Caco-2 (cell line): ENCODE measurements around the gene BTBD17. TPM values are rescaled to one million over a fixed set of nuclear protein-coding genes. Genes with fewer than 3 reads are reported as not detected.

ENCODE experiments used
- BruUV-seq: library from RNA; stranded (reverse); fragments of 400-500 nt; replicated peaks from 2 replicates; lab custom pipeline; 2021; lab: Mats Ljungman, UMichigan
- CTCF ChIA-PET: fragments of 300-600 bp; sonication (Branson Sonifier 250); formaldehyde crosslinking; loops from one replicate; lab custom pipeline; 2022; ENCODE audit warnings: antibody characterized with exemption; lab: Charles Lee
- POLR2A ChIA-PET: fragments of 300-600 bp; sonication (Branson Sonifier 250); formaldehyde crosslinking; loops from one replicate; lab custom pipeline; 2022; ENCODE audit warnings: antibody characterized with exemption; lab: Charles Lee
- DNase-seq, 2 experiments: peaks; one replicate each; pipeline versions ENCODE4 v3.0.0 to v3.0.0-alpha.2; 2020 to 2022
- H3K27me3 ChIP-seq: replicated peaks from 2 replicates; pipeline ENCODE4 v1.6.0; 2011; ENCODE audit warnings: low read length; ENCODE audit not compliant: control insufficient read depth, insufficient read depth
- H3K36me3 ChIP-seq: 2 replicates; pipeline ENCODE4 v1.5.1; 2011; ENCODE audit warnings: low read length; ENCODE audit not compliant: control insufficient read depth, insufficient read depth
- H3K4me1 ChIP-seq: fragments of 250-450 bp; sonication (Bioruptor Pico); 2 replicates; pipeline ENCODE4 v1.5.1; 2020; ENCODE audit warnings: mild to moderate bottlenecking
- H3K4me3 ChIP-seq: 2 replicates; pipeline ENCODE4 v1.5.1; 2011; ENCODE audit warnings: low read depth, mild to moderate bottlenecking, control low read depth, low read length
- H3K9me3 ChIP-seq: fragments of 250-450 bp; sonication (Bioruptor Pico); 2 replicates; pipeline ENCODE4 v1.5.1; 2020; ENCODE audit warnings: mild to moderate bottlenecking, moderate library complexity
- H3K27ac Mint-ChIP-seq: one replicate; pipeline ENCODE4 v1.8.0; 2022; ENCODE audit warnings: mixed read lengths; ENCODE audit not compliant: unreplicated experiment
- H3K27me3 Mint-ChIP-seq: one replicate; pipeline ENCODE4 v1.8.0; 2022; ENCODE audit warnings: mixed read lengths; ENCODE audit not compliant: insufficient read depth, unreplicated experiment
- H3K36me3 Mint-ChIP-seq: one replicate; pipeline ENCODE4 v1.8.0; 2022; ENCODE audit warnings: mild to moderate bottlenecking, mixed read lengths; ENCODE audit not compliant: insufficient read depth, unreplicated experiment
- H3K4me1 Mint-ChIP-seq: one replicate; pipeline ENCODE4 v1.8.0; 2022; ENCODE audit warnings: low read depth, mixed read lengths; ENCODE audit not compliant: unreplicated experiment
- H3K4me3 Mint-ChIP-seq: one replicate; pipeline ENCODE4 v1.8.0; 2022; ENCODE audit warnings: mild to moderate bottlenecking, moderate library complexity, mixed read lengths; ENCODE audit not compliant: unreplicated experiment
- H3K9me3 Mint-ChIP-seq: one replicate; pipeline ENCODE4 v1.8.0; 2022; ENCODE audit warnings: mixed read lengths; ENCODE audit not compliant: unreplicated experiment
- intact Hi-C: fragments of 100-400 bp; cut with micrococcal nuclease; formaldehyde crosslinking; loops from one replicate; pipeline ENCODE4 v1.10.0; 2022; ENCODE audit not compliant: unreplicated experiment
- total RNA-seq: library from RNA; stranded (reverse); gene quantifications from 2 replicates; pipeline ENCODE4 v1.2.3, GENCODE V29; 2022
- TF ChIP-seq, protein P1 (sequence below), 2 experiments: fragments of 200-600 bp in 1 of 2; IDR thresholded peaks; 1 replicate in 1 of 2; 2 replicates in 1 of 2; pipeline versions ENCODE4 v1.5.1 to v1.8.0; 2011 to 2022; ENCODE audit warnings: antibody characterized with exemption in 1 of 2, control low read depth in 1 of 2, inconsistent platforms in 1 of 2, low read depth in 1 of 2, low read length in 1 of 2, mild to moderate bottlenecking in 1 of 2, moderate library complexity in 1 of 2; ENCODE audit not compliant: insufficient read depth in 1 of 2, severe bottlenecking in 1 of 2, unreplicated experiment in 1 of 2

Gene BTBD17
- total RNA-seq, 1 experiment from 2014 or later, result not detected

DNA sequence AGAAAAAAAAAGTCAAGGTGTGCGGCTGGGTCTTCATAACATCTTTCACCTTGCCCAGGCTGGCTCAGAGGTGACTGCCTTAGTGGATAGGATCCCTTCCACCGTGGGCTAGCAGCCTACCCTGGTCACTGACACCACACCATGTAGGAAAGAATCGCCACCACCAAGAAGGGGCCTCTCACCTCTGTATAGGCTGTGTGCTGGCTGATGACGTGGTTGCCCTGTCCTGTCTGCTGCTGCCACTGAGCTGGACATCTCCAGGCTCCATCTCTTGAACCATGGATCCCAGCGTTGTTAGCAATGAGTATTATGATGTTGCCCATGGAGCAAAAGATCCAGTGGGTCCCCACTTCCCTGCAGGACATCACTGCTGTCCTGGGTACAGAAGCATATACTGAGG, 5.5 kb upstream of the BTBD17 start, which contains the start of gene GPR142:
GPR142 (plus strand) TSS at position 301 of the 400 bp plus-strand sequence. CDS start 2,035 bp downstream, outside the sequence.
- Histone ChIP-seq H3K4me1 (peaks cover 4% of the 10 kb centered on the region; the same call in 1 of the 2 replicates), H3K27me3 (no peaks in the 10 kb centered on the region), H3K9me3 (no peaks in the 10 kb centered on the region), H3K36me3 (no peaks in the 10 kb centered on the region), H3K4me3 (no peak within 1 kb of the TSS)
- Mint-ChIP-seq H3K27me3 (no peaks in the 10 kb centered on the region), H3K9me3 (no peaks in the 10 kb centered on the region), H3K4me3 (no peak within 1 kb of the TSS), H3K4me1 (peaks cover 5% of the 10 kb centered on the region), H3K36me3 (no peaks in the 10 kb centered on the region), H3K27ac (no peak within 1 kb of the TSS)
- ChIA-PET CTCF (interaction anchor here (0.8 to 3.6 kb wide), 12 partner anchors 10 to 166 kb away, joined by 3 to 33 read pairs (median 7); partner anchors contain the start of gene TTYH2), POLR2A (no interaction called here)
- DNase-seq, result no peak
- BruUV-seq, result no TSS peak
- intact Hi-C loops, result loop anchor here (5.0 to 10.0 kb wide), 2 partner anchors 152 to 165 kb away; partner anchors contain the start of genes CD300LB and TTYH2
- TF ChIP-seq, protein P1, sequence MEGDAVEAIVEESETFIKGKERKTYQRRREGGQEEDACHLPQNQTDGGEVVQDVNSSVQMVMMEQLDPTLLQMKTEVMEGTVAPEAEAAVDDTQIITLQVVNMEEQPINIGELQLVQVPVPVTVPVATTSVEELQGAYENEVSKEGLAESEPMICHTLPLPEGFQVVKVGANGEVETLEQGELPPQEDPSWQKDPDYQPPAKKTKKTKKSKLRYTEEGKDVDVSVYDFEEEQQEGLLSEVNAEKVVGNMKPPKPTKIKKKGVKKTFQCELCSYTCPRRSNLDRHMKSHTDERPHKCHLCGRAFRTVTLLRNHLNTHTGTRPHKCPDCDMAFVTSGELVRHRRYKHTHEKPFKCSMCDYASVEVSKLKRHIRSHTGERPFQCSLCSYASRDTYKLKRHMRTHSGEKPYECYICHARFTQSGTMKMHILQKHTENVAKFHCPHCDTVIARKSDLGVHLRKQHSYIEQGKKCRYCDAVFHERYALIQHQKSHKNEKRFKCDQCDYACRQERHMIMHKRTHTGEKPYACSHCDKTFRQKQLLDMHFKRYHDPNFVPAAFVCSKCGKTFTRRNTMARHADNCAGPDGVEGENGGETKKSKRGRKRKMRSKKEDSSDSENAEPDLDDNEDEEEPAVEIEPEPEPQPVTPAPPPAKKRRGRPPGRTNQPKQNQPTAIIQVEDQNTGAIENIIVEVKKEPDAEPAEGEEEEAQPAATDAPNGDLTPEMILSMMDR (IDR thresholded peaks at IDR 0.05; ENCODE audit: insufficient read depth in 1 of 2, low read depth in 1 of 2, low read length in 1 of 2, severe bottlenecking in 1 of 2, unreplicated experiment in 1 of 2), result no peak

DNA sequence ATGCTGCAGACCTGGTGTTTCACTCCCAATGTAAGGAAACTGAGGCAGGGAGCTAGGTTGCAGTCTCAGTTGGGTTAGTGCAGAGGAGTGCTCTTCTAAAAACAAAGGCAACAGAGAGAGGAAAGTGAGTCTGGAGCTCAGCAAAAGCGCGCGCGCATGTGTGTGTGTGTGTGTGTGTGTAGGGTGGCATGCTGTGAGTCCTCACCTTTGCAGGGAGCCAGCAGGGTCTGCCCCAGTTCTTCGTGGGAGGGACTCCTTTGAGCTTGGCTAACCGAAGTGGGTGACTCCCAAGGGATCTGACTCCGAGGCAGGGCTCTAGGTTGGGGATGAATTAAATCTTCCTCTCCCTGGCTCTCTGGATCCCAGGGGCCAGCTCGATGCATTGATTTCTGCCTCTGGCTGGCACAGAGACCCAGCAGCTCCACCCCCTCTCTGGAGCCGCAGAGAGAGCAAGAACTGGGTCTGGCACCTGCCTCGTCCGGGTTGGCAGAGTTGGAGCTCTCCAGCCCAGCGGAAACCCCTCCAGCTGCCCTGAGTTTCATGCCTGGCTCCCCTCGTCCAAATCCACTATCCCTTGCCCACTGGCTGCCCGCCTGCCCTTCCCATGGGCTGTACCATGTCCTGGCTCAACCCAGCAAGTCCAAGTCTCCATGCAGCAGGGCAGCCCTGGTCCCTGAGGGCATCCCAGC, 1.3 kb upstream of the BTBD17 start:
- intact Hi-C loops, result loop anchor here (10.0 kb wide), 1 partner anchor 148 kb away; the partner anchor contains the start of gene TTYH2
- H3K4me1 ChIP-seq, result no peaks in the 10 kb centered on the region
- Mint-ChIP-seq H3K27me3 (peaks cover 6% of the 10 kb centered on the region), H3K36me3 (no peaks in the 10 kb centered on the region), H3K27ac (no peak overlapping the region), H3K4me1 (no peaks in the 10 kb centered on the region), H3K9me3 (no peaks in the 10 kb centered on the region), H3K4me3 (no peak overlapping the region)
- no peak for DNase-seq
- no peaks in the 10 kb centered on the region for H3K36me3 ChIP-seq
- POLR2A ChIA-PET, result no interaction called here
- no peaks in the 10 kb centered on the region; the same call in 1 of the 2 replicates for H3K27me3 ChIP-seq
- no peak overlapping the region for H3K4me3 ChIP-seq
- TF ChIP-seq, protein P1 (IDR thresholded peaks at IDR 0.05; ENCODE audit: insufficient read depth in 1 of 2, low read depth in 1 of 2, low read length in 1 of 2, severe bottlenecking in 1 of 2, unreplicated experiment in 1 of 2), result no peak
- no peaks in the 10 kb centered on the region for H3K9me3 ChIP-seq
- CTCF ChIA-PET, result interaction anchor here (1.1 to 1.3 kb wide), 4 partner anchors 11 to 66 kb away, joined by 3 to 6 read pairs (median 4); no protein-coding TSS in a partner anchor
- BruUV-seq, result no TSS peak

DNA sequence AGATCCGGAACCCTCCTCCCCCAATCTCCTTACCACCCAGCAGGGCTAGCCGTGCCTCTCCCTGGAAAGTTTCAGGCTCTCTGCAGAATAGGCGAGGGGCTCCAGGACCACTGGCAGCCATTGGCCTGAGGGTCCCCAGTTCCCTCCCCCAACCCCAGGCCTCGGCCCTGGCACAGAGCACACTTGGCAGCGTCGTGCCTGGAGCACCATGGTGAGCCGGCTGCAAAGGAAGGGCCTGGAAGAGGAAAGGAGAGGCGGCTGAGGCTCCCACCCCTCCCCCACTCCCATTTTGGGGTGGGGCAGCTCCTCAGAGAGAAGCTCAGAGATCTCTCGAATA, 369 bp upstream of the BTBD17 start:
- Mint-ChIP-seq H3K4me3 (no peak overlapping the region), H3K9me3 (no peaks in the 10 kb centered on the region), H3K4me1 (no peaks in the 10 kb centered on the region), H3K27ac (no peak overlapping the region), H3K36me3 (no peaks in the 10 kb centered on the region), H3K27me3 (peaks cover 6% of the 10 kb centered on the region)
- ChIA-PET CTCF (interaction anchor here (1.2 to 1.9 kb wide), 4 partner anchors 10 to 61 kb away, joined by 3 to 11 read pairs (median 7); no protein-coding TSS in a partner anchor), POLR2A (no interaction called here)
- TF ChIP-seq, protein P1 (IDR thresholded peaks at IDR 0.05; ENCODE audit: insufficient read depth in 1 of 2, low read depth in 1 of 2, low read length in 1 of 2, severe bottlenecking in 1 of 2, unreplicated experiment in 1 of 2), result no peak
- H3K4me3 ChIP-seq, result no peak overlapping the region
- H3K36me3 ChIP-seq, result no peaks in the 10 kb centered on the region
- intact Hi-C loops, result loop anchor here (10.0 kb wide), 1 partner anchor 147 kb away; the partner anchor contains the start of gene TTYH2
- no TSS peak for BruUV-seq
- H3K9me3 ChIP-seq, result no peaks in the 10 kb centered on the region
- no peaks in the 10 kb centered on the region for H3K4me1 ChIP-seq
- DNase-seq, result no peak
- H3K27me3 ChIP-seq, result no peaks in the 10 kb centered on the region; the same call in 1 of the 2 replicates
